Gastroesophageal sphincter (tissue), 3 donors: ENCODE measurements around the gene LY9.

Experiments used
- POLR2A ChIP-seq, 2 donors: fragments of 450-650 bp; IDR thresholded peaks; one replicate each; pipeline ENCODE4 v1.6.1; 2017; ENCODE audit warnings: antibody characterized with exemption in 2 of 2, mild to moderate bottlenecking in 2 of 2, moderate library complexity in 1 of 2
- POLR2AphosphoS5 ChIP-seq: sonication (generic); formaldehyde crosslinking; IDR thresholded peaks from one replicate; pipeline ENCODE4 v1.6.1; 2017; ENCODE audit warnings: antibody characterized with exemption
- TF ChIP-seq, protein P1 (sequence below), 4 experiments: fragments of 200-600 bp in 2 of 4; fragments of 450-650 bp in 2 of 4; sonication (generic) in 1 of 4; IDR thresholded peaks; one replicate each; pipeline ENCODE4 v1.5.1; 2017 to 2019; ENCODE audit warnings: antibody characterized with exemption in 4 of 4, mild to moderate bottlenecking in 2 of 4, moderate library complexity in 2 of 4

- TF ChIP-seq POLR2A (IDR thresholded peaks at IDR 0.05) (no peak), POLR2AphosphoS5 (no peak)
- TF ChIP-seq, protein P1, sequence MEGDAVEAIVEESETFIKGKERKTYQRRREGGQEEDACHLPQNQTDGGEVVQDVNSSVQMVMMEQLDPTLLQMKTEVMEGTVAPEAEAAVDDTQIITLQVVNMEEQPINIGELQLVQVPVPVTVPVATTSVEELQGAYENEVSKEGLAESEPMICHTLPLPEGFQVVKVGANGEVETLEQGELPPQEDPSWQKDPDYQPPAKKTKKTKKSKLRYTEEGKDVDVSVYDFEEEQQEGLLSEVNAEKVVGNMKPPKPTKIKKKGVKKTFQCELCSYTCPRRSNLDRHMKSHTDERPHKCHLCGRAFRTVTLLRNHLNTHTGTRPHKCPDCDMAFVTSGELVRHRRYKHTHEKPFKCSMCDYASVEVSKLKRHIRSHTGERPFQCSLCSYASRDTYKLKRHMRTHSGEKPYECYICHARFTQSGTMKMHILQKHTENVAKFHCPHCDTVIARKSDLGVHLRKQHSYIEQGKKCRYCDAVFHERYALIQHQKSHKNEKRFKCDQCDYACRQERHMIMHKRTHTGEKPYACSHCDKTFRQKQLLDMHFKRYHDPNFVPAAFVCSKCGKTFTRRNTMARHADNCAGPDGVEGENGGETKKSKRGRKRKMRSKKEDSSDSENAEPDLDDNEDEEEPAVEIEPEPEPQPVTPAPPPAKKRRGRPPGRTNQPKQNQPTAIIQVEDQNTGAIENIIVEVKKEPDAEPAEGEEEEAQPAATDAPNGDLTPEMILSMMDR (IDR thresholded peaks at IDR 0.05) = no peak
Measured at GRCh38 chr1:160752924-160753323, 43.0 kb upstream of the LY9 start.
